MV-4-11 (cell line): ENCODE measurements around the gene PTGES2.
"Not testable (repeated sequence)": the region's sequence is repeated elsewhere in the genome, so short reads cannot be mapped to it uniquely, and the experiment has no call there.

Source experiments
- DNase-seq: peaks from one replicate; lab custom pipeline; 2025; lab: John Stamatoyannopoulos, UW

The PTGES2 gene

GRCh38 chr9:128136816-128137793 lies 9.6 kb upstream of the PTGES2 start:
- DNase-seq, result peak; percentile 59

GRCh38 chr9:128135561-128135960 lies 8.0 kb upstream of the PTGES2 start:
- DNase-seq, result not testable (repeated sequence)

- not testable (repeated sequence) for DNase-seq
These were observed 4.6 kb upstream of the PTGES2 start for GRCh38 chr9:128132139-128132538.

GRCh38 chr9:128131346-128131745 lies 3.8 kb upstream of the PTGES2 start:
- not testable (repeated sequence) for DNase-seq

GRCh38 chr9:128130651-128131050 lies 3.1 kb upstream of the PTGES2 start:
- DNase-seq, result not testable (repeated sequence)

- not testable (repeated sequence) for DNase-seq
These were observed 2.6 kb upstream of the PTGES2 start for GRCh38 chr9:128129976-128130590.

- no peak for DNase-seq
These were observed 1.5 kb upstream of the PTGES2 start for GRCh38 chr9:128128836-128129590.

GRCh38 chr9:128127990-128128835 lies 684 bp upstream of the PTGES2 start:
- peak; percentile 81 for DNase-seq

- DNase-seq, result no peak
These were observed 1.8 kb downstream of the PTGES2 start for GRCh38 chr9:128125580-128126354.

GRCh38 chr9:128124873-128125579 lies 2.5 kb downstream of the PTGES2 start:
- peak; percentile 64 for DNase-seq

GRCh38 chr9:128124451-128124850 lies 3.1 kb downstream of the PTGES2 start:
- DNase-seq, result no peak

GRCh38 chr9:128123451-128124080 lies 4.0 kb downstream of the PTGES2 start:
- DNase-seq, result no peak

GRCh38 chr9:128122809-128123175 lies 4.7 kb downstream of the PTGES2 start:
- DNase-seq, result no peak

- DNase-seq, result no peak
These were observed 5.4 kb downstream of the PTGES2 start for GRCh38 chr9:128121924-128122808.

- DNase-seq, result no peak
These were observed 6.1 kb downstream of the PTGES2 start for GRCh38 chr9:128121466-128121810.

GRCh38 chr9:128120741-128121465 lies 6.6 kb downstream of the PTGES2 start:
- no peak for DNase-seq

GRCh38 chr9:128120061-128120740 lies 7.3 kb downstream of the PTGES2 start:
- DNase-seq, result no peak
